Left colon (tissue), 2 donors: Measurements from ENCODE around the gene RPRD2. TPM values are rescaled to one million over a fixed set of nuclear protein-coding genes. Genes with fewer than 3 reads are reported as not detected.
"Not testable (repeated sequence)": the region's sequence is repeated elsewhere in the genome, so short reads cannot be mapped to it uniquely, and the experiment has no call there.

Experiments
- ATAC-seq: fragments of 200-7000 bp; cut with Tn5 transposase; one replicate; pipeline ENCODE4 v1.9.1; 2020; ENCODE audit warnings: mild to moderate bottlenecking, moderate library complexity
- DNase-seq, 2 donors: peaks; one replicate each; pipeline ENCODE4 v3.0.0-alpha.2; 2020
- intact Hi-C, 2 donors: fragments of 100-400 bp; cut with DNase I in 1 of 2; cut with micrococcal nuclease in 1 of 2; formaldehyde crosslinking; loops; one replicate each; pipeline versions ENCODE4 v1.11.2 to v1.14.0; 2022; cut with DNase I, micrococcal nuclease
- long read RNA-seq: library from polyadenylated mRNA; unstranded; transcript quantifications from one replicate; pipeline ENCODE4 v2.0.0, GENCODE V29; 2021
- total RNA-seq, 2 donors: library from RNA; stranded (reverse); fragmentation: NEBNext Ultra II Directional; extraction: Animal tissue kit (Norgen Biotek cat#: 25700); gene quantifications; one replicate each; pipeline ENCODE4 v1.2.1, GENCODE V29; 2021
- donor health status: DM: no; HTN: no; CAD: no.
- donor health status: DM: yes; HTN: yes; CAD: no.

RPRD2 gene
- total RNA-seq = 10 to 100 TPM; 25.4 to 28.1 TPM
- long read RNA-seq, partial matches to known transcripts = 0 of 11 reads
- long read RNA-seq, other reads (novel, unspliced or antisense) = 10 of 11 reads

- intact Hi-C loops = no loop called here
- ATAC-seq (peak; percentile 88), DNase-seq (peak; percentile 98 to 100)
Measured at GRCh38 chr1:150363426-150364230, at the start of gene RPRD2. RPRD2 (plus strand) TSS chr1:150364147; CDS start chr1:150364715, 568 bp downstream.

GRCh38 chr1:150314691-150315090, 49.3 kb upstream of the RPRD2 start:
- ATAC-seq, intact Hi-C loops, DNase-seq: not testable (repeated sequence)

- intact Hi-C loops = no loop called here
- DNase-seq = no peak
- no peak for ATAC-seq
Measured at GRCh38 chr1:150320667-150320978, 43.3 kb upstream of the RPRD2 start.

GRCh38 chr1:150321826-150322166, 42.2 kb upstream of the RPRD2 start:
- no peak for ATAC-seq
- intact Hi-C loops = no loop called here
- no peak for DNase-seq

- ATAC-seq (no peak), DNase-seq (no peak)
- intact Hi-C loops = no loop called here
Measured at GRCh38 chr1:150322310-150322709, 41.6 kb upstream of the RPRD2 start.

GRCh38 chr1:150332651-150333290, 31.2 kb upstream of the RPRD2 start:
- intact Hi-C loops = no loop called here
- ATAC-seq (no peak), DNase-seq (no peak)

GRCh38 chr1:150346316-150346715, 17.6 kb upstream of the RPRD2 start:
- intact Hi-C loops = no loop called here
- no peak for DNase-seq
- no peak for ATAC-seq

GRCh38 chr1:150352866-150353265, 11.1 kb upstream of the RPRD2 start:
- DNase-seq (no peak), ATAC-seq (no peak)
- intact Hi-C loops = no loop called here

- no peak for ATAC-seq
Measured at GRCh38 chr1:150362721-150363425, 1.1 kb upstream of the RPRD2 start.

GRCh38 chr1:150364231-150365003, 470 bp downstream of the RPRD2 start:
- intact Hi-C loops = no loop called here
- ATAC-seq = peak; percentile 66
- peak; percentile 83 to 86 for DNase-seq

More at GRCh38 chr1:150362721-150363425, 1.1 kb upstream of the RPRD2 start:
- intact Hi-C loops = no loop called here
- peak in 1 of 2 donors; percentile 13 for DNase-seq

GRCh38 chr1:150365941-150366340, 2.0 kb downstream of the RPRD2 start:
- ATAC-seq = no peak
- DNase-seq = no peak
- intact Hi-C loops = no loop called here

GRCh38 chr1:150366416-150367296, 2.7 kb downstream of the RPRD2 start:
- DNase-seq (no peak), ATAC-seq (no peak)
- intact Hi-C loops = no loop called here

- ATAC-seq (no peak), DNase-seq (no peak)
- intact Hi-C loops = no loop called here
Measured at GRCh38 chr1:150371110-150371509, 7.2 kb downstream of the RPRD2 start.

- no peak for ATAC-seq
- no peak for DNase-seq
- intact Hi-C loops = no loop called here
Measured at GRCh38 chr1:150372580-150372979, 8.6 kb downstream of the RPRD2 start.

GRCh38 chr1:150376110-150376509, 12.2 kb downstream of the RPRD2 start:
- no peak for ATAC-seq
- intact Hi-C loops = no loop called here
- DNase-seq = no peak

- ATAC-seq (no peak), DNase-seq (no peak)
- intact Hi-C loops = no loop called here
Measured at GRCh38 chr1:150383631-150384324, 19.8 kb downstream of the RPRD2 start.

GRCh38 chr1:150385537-150386445, 21.8 kb downstream of the RPRD2 start:
- no peak for ATAC-seq
- intact Hi-C loops = no loop called here
- DNase-seq = no peak
